CD4-positive, alpha-beta T cell treated with Interferon gamma for 1 hour (primary cell): ENCODE results near the gene FGF14.

ENCODE experiments used
- DNase-seq: peaks from one replicate; pipeline ENCODE4 v3.0.0-alpha.2; 2020

FGF14 gene

DNA sequence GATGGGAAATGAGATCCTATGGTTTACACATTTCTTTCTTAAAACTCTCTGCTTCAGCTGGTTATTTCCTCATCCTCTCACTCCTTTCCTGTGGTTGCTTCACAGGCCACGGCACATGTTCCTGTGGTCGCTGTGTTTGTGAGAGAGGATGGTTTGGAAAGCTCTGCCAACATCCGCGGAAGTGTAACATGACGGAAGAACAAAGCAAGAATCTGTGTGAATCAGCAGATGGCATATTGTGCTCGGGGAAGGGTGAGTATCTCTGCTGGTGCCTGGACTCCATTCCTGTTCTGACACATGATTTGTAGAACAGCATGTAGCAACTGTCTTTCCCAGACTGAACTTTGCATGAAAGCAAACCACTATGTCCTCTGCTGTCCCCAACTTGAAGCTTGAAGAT is 695.2 kb downstream of the FGF14 start:
- no peak for DNase-seq

DNA sequence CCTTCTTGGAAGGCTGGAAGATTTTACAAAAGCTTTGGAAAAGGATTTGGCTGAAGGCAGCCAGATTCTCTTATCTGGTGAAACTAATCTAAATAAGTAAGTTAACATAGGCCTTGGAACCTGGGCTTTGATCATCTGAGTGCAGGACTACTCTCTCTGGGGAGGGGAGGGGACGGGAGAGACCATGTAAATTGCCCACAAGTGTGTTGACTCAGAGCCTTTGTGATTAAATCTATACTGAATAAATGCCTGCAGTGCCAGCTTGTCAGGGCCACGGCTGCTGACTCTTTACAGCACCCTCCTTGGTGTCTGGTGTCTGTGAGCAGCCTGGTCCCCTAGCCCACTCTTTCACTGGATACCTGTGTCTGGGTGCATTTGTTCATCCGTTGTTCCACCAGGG is 698.0 kb downstream of the FGF14 start:
- no peak for DNase-seq

- DNase-seq: no peak
Measured at GRCh38 chr13:101703081-101703480, 698.8 kb downstream of the FGF14 start.

DNA sequence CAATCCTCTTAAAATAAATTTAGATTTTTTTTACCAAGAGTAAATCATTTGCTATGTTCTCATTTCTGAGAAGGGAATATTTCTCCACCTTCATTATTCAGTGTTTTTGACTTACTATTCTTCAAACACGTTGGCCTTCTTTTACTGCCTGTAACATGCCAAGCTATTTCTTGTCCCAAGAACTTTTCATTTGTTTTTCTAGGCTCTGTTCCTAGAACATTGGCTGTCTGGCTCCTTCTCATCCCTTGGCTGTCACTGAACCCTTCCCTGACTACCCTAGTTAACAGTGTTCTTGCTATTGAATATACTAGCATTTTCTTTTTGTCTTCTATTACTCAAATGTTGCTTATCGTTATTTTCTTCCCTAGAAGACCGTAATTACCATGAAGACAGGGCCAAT is 701.2 kb downstream of the FGF14 start:
- DNase-seq: no peak

DNA sequence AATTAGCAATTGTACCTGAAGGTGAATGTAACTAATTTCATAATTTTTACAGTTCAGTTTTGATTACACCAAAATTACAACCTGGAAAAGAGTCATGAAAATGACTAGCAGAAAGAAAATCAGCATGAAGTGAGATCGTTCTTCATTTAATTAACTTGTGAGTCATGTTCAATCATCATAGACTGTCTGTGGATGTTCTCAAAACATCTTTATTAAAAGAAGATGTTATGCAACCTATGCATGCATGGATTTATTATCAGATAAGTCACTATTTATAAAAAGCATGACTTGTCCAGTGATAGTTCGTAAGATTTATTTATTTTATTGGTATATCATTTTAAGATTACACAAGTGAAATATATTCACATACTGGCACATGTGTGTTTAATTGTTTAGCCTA is 703.4 kb downstream of the FGF14 start:
- DNase-seq: no peak

- DNase-seq: no peak
Measured at GRCh38 chr13:101697745-101698144, 704.1 kb downstream of the FGF14 start.

GRCh38 chr13:101695870-101696516 is 705.9 kb downstream of the FGF14 start:
- no peak for DNase-seq

GRCh38 chr13:101691341-101691860 is 710.4 kb downstream of the FGF14 start:
- no peak for DNase-seq

GRCh38 chr13:101690871-101691270 is 711.0 kb downstream of the FGF14 start:
- no peak for DNase-seq

DNA sequence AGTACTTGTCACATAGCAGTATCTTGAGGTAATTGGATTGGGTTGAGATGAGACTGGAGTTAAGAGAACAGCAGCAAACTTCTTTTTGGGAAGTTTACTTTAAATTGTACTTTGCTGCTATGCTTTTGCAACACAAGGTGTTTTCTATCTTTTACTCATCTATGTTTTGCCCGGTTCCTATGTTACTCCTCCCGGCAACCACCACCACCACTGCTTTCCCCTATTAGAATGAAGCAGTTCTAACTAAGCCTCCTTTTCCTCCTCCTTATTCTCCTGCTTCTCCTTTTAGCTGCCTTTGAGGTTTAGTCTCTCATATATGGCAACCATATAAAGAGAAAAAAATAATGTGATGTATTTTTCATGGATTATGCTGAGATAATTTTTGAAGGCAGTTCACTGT is 715.8 kb downstream of the FGF14 start:
- no peak for DNase-seq

DNA sequence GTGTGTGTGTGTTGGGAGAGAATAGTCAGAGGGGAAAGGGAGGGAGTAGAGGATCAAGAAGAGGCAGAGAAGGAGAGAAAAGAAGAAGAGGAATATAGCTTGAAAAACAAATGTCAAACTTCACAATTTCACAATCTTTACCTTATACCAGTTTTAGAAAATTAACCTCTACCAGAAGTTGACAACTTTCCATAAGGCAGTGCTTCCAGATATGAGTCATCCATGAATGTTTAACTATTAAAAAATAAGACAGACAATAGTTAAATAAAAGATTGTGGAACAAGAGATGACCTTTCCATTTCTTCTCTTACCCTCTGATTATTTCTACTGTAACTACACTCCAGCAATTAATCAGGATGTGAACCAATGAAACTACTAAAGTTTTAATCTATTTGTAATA is 720.0 kb downstream of the FGF14 start:
- DNase-seq: no peak

GRCh38 chr13:101673360-101674105 is 728.3 kb downstream of the FGF14 start:
- DNase-seq: no peak

DNA sequence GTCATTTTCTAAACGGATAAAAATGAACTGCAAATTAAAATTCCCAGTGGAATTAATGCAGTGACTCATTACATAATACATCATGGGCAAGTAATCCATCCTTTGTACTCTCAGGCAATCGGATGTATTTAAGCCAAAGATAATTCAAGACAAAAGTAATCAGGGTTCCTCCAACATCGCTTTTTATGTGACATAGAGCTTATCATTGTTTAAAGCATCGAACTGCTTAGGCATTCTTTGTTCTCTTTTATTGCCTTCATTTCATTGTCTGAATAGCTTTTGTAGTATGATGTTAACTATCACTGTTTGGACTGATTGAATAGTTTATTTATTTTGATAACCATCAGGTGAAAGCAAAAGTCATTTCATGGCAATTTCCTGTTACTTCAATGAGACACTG is 740.0 kb downstream of the FGF14 start:
- DNase-seq: no peak
